ENCODE data around the gene COL1A1.

COL1A1 gene

DNA sequence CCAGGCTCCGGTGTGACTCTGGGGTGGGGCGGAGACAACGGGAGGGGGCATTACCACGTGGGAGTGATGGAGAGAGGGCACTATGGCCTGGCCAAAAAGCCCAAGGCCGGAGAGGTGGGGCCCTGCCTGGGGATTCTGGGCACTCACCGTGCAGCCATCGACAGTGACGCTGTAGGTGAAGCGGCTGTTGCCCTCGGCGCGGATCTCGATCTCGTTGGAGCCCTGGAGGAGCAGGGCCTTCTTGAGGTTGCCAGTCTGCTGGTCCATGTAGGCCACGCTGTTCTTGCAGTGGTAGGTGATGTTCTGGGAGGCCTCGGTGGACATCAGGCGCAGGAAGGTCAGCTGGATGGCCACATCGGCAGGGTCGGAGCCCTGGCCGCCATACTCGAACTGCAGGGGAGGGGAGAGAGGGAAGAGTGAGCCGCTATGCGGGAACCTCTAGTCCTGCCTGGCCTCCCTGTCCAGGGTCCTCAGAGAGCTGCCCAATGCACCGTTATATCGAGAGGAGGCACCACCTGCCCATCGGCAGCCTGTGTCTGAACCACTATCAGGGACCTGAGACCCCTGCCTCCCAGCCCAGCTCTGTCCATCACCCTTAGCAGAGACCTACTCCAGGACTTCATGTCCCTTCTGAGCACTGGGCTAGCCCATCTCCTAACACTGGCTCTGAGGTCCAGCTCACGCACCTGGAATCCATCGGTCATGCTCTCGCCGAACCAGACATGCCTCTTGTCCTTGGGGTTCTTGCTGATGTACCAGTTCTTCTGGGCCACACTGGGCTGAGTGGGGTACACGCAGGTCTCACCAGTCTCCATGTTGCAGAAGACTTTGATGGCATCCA is 15.6 kb downstream of the COL1A1 start:
- DNase-seq: no peak

DNA sequence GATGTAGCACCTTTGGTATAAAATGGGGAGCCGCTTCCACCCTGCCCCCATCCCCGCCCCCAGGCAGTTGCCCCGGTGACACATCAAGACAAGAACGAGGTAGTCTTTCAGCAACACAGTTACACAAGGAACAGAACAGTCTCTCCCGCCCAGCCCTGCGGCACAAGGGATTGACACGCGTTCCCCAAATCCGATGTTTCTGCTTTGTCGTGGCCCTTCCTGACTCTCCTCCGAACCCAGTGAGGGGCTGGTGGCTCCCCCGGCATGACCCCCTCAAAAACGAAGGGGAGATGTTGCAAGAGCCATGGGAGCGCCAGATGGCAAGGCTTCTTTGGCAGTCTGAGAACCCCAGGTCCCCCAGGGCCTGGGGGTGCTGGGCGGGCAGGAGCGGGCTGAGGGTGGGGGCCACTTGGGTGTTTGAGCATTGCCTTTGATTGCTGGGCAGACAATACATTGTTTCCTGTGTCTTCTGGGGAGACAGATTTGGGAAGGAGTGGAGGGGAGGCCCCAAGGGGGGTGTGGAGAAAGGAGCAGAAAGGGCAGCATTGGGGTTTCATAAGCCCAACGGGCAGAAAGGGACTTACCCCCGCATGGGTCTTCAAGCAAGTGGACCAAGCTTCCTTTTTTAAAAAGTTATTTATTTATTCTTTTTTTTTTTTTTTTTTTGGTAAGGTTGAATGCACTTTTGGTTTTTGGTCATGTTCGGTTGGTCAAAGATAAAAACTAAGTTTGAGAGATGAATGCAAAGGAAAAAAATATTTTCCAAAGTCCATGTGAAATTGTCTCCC is 16.6 kb downstream of the COL1A1 start:
- no peak for DNase-seq

DNA sequence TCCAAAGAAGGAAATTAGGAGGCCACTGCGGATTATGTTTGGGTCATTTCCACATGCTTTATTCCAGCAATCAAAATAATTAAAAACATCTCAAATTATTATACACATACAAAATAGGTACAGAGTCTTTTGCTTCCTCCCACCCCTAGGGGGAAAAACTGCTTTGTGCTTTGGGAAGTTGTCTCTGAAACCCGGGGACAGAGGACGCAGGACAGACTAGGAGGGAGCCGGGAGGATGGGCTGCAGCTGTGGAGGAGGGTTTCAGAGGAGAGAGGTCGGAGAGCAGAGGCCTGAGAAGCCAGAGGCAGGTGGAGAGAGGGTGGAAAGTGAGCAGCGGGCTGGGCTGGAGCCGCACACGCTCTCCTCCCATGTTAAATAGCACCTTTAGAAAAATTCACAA is 17.4 kb downstream of the COL1A1 start:
- DNase-seq: no peak

DNA sequence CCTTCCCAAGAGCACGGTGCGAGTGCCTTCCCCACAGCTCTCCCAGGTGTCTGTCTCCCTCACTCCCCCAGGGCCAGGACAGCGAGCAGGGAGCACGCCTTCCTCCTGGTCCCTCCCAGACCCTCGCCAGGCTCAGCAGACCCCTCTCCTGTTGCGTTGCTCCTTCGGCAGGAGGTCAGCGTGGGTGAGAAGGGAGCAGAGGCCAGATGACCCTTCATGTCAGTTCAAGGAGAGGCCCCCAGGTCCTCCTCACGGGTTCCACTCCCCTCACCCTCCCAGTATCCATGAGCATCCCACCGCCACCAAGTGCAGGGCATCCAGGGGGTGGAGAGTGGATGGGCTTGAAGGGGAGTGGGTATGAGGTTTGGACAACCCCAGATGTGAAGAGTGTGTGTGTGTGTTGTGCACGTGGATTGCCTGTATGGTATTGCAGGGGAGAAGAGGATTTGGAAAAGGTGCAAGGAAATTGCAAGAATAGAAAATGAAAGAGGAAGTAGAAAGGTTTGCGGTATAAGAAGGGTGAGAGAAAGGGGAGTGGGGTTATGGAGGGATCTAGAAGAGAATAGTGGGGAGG is 17.9 kb downstream of the COL1A1 start:
- DNase-seq: no peak

DNA sequence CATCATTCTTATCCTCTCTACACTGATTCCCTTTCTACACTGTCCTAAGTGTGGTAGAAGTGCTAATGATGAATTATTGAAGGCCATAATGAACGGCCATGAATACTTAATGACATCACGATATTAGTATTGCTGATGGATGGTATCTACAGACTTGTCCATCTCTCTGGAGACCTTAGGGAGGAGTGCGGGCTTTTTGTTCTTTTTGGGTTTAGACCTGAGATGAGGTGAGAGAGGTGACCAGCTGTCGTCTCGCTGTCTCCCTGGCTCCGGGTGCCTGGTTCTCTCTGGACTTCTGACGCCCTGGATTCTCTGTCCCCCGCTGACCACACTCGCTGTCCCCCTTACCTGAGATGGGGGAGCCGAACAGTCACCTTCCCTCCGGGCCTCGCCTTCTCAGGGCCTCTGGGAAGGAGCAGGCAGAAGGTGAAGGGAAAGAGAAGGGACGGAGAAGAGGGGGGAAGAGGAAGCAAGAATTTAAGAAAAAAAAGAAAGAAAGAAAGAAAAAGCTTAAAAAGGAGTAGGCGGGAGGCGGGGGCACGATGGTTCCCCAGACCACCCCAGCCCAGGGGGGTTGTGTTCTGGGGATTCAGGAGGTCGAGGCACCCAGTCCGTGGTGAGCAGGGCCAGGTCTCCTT is 18.5 kb downstream of the COL1A1 start:
- no peak for DNase-seq

DNA sequence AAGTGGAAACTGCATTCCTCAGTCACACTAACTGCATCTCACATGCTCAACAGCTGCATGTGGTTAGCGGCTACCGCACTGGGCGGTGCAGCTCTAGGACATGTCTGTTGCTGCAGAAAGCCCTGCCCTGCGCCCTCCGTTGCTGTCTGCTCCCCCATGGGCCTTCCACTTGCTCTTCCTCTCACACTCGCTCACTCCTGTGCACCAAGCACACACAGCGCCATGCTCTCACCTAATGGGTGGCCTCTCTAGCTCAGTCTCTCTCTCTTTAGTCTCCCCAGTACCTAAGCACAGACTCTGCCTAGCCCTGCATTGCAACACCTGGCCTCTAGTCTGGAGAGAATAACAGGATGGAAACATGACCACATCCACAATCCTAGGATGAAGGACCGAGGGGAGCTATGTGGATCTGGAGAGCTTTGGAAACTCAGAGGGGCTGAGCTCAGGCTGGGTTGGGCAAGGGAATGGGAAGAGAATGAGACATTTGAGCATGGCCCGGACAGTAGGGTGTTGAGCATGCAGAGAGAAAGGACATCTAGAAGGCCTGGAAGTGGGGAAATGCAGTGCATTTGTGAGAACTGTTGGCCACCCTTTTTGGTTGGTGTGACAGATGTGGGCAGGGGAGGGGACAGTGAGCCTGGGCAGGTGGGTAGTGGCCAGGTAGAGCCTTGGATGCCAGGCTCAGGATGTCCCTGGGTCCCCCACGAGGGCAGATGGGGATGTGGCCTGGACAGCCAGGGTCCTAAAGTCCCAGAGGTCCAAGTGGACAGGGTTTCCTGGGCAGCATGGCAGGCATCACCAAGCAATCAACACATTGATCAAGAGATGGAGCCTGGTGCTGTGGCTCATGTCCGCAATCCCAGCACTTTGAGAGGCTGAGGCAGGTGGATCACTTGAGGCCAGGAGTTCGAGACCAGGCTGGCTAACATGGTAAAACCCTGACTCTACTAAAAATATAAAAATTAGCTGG is 19.6 kb downstream of the COL1A1 start:
- DNase-seq: no peak

DNA sequence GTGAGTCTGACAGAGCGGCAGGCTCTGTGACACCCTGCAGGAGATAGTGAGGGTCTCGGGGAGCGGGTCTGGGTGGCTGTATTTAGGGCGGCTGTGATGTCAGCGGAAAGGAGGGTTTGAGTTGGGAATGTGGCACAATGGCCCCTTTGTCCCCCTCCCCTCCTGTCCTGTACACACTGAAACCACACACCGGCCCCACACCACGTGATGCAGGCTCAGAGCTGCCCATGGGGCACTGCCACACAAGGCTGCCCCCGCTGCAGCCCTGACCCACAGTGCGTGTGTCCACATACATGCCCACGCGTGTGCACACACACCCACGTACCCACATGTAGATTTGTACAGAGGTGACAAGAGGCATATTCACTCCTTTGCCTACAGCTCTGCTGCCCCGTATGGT is 20.3 kb downstream of the COL1A1 start:
- DNase-seq: no peak

DNA sequence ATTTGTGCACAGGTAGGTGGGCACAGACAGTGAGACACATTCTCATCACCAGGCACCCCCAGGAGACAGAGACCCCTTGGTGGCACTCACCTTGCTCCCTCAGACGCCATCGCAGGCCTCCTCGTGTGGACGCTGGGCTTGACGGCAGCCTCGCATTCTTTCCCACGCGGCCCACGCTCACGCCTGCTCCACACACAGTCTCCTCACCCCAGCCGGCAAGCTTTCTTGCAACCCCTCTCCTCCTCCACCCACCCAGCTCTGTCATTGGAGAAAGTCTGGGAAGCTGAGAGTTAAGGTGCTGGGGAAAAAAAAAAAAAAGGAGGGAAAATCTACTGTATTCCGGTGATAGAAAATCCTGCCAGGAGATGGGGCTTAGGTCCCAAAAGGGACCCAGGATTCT is 20.8 kb downstream of the COL1A1 start:
- DNase-seq: no peak

DNA sequence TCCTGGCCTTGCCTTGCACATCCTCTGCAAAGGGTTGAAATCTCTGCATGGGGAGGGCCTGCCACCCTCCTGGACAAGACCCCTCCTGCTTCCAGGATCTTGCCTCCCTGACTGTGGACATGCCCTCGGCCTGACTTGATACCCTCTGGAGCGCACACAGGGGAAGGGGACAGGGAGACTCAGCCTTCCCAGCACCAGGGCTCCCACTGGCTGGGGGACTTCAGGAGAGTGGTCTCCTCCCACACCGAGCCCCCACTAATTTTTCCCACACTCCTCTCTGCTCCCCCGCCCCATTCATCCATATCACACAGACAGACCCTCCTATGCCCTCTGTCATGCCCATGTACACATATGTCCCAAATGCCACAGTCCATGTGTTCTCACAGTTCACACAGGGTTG is 21.3 kb downstream of the COL1A1 start:
- no peak for DNase-seq

DNA sequence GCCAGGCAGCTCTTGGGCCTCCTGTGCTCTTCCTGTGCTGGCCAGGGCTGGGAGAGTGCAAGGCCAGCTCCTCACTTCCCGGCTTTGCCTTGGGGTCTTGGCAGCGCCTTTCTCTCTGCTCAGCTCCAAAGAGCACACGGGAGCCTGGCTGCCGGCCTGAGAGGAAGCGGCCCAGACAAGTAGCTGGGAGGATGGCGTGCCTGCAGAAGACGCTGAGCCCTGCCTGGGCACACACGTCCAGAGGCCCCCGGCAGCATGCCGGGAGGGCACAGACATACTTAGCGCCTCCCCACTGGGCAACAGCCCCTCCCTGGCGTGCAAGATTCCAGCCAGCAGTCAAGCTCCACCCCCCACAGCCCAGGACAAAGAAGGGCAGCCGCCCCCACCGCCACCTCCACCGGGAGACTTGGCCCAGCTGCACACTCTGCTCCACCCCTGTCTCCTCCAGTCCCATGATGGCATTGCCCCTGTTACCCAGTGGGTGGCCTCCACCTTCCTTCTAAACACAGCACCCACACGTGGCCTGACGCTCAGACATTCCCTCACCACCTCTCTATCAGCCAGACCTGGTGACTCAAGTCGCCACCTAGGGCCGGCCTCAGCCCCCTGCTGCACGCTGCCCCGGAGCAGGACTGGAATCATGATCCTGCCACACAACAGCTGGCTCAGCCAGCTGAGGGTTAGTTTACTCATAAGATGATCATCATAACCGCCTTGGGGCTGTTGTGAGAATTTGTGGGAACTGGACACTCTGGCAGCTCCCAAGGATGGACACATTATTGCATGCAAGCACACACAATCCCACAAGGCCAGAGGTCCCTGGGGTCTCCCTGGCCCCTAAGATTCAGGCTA is 23.2 kb downstream of the COL1A1 start:
- DNase-seq: peak; percentile 67

DNA sequence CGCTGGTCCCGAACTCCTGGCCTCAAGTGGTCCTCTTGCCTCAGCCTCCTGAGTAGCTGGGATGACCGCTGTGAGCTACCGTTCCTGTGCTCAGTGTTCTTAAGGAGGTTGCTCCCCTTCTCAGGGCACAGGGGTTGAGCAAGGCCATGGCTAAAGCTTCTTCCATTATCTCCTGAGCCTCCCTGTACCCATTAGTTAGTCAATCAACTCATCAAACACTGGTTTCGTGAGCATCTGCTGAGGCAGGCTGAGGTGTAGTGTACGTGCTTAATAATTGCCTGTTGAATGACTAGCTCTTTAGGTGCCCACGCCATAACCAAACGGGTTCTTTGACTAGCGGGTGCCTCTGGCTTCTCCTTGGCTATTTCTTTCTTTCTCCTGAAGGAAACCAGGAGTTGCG is 24.0 kb downstream of the COL1A1 start:
- no peak for DNase-seq

DNA sequence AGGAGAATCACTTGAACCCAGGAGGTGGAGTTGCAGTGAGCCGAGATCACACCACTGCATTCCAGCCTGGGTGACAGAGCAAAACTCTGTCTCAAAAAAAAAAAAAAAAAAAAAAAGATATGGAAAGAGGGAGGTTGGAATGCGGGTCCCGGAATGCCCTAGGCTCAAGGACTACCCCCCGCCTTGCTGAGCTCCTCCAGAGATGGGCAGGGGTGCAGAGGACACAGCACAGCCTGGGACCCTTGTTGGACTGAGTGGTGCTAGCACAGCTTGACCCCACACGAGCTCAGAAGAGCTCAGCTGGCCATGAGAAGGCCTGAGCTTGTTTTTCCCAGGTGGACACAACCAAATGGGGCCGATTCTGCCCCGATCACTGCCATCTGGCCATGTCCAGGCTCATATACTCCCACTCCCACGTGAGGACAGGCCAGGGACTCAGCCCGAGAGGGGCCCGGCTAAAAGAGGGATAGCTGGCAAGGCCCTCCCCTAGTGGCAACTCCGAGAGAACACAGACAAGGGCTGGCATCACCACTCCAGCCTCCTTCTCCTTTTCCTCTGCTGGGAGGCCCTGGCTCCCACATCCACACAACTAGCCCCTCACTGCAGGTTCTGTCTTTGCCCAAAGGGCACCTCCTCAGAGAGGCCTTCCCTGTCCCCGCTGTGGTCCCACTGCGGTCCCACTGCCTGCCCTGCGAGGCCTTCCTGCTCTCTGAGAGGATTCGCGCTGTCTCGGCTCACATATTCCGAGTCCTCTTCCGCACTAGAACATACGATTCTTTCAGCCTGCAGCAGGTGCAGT is 24.7 kb downstream of the COL1A1 start:
- DNase-seq: no peak

DNA sequence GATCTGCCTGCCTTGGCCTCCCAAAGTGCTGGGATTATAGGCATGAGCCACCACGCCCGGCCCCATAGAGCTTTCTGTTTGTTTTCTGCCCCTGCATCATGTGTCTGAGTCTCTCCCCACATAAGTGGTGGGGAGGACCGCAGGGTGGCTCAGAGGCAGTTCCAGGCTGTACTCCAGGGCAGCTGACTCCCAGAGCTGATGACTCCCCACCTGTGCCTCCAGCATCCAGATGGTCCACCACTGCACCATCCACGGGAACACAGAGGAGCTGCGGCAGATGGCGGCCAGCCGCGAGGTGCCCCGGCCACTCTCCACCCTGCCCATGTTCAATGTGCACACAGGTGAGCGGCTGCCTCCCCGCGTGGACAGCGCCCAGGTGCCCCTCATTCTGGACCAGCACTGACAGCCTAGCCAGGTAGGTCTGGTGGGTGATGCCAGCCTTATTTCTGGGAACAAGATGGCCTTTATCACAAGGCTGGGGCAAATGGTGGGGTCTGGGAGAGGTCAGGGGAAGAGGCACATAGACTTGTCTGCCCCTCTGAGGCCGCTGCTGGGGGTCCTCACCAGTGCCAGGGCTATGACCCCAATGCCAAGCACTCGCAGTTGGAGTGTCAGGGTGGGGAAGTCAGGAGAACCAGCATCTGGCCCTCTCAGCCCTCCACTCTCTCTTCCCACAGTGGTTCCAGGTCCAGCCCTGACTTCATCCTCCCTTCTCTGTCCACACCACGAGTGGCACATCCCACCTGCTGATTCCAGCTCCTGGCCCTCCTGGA is 26.2 kb downstream of the COL1A1 start:
- DNase-seq: no peak

DNA sequence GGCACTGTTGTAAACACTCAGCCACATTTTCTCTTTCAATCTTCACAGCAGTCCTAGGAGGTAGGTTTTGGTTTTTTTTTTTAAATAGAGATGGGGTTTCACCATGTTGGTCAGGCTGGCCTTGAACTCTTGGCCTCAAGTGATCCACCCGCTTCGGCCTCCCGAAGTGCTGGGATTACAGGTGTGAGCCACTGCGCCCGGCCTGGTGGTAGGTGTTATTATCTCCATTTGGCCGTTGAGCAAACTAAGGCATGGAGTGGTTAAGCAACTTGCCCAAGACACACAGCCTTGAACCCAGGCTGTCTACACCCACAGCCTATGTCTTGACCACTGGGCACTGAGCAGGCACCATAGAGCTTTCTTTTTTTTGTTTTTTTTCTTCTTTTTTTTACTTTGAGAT is 27.0 kb downstream of the COL1A1 start:
- no peak for DNase-seq

DNA sequence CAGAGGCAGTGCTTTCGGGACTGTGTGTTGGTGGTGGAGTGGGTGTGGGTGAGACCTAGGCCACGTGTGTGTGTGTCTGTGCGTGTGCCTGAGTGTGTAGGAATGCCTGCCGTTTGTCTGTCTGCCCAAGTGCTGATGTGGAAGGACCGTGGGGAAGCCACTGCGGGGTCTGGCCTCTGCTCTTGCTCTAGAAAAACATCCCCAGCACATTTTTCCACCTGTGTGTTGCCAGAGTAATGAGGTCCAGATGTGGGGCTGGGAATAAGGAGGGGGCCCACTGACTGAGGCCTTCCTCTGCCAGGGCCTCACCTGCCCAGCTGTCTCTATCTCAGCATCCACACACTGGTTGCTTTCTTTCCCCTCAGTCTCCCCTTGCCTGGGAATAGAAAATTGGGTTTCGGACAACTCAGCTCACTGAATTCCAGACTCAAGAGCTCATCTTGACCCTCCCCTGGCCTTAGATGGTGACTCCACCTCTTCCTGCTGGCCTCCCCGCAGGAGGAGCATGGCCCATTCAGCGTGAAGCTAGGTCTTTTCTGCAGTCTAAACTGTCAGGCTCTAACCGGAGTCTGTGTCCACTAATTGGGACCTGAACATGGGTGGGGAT is 28.0 kb downstream of the COL1A1 start:
- no peak for DNase-seq

DNA sequence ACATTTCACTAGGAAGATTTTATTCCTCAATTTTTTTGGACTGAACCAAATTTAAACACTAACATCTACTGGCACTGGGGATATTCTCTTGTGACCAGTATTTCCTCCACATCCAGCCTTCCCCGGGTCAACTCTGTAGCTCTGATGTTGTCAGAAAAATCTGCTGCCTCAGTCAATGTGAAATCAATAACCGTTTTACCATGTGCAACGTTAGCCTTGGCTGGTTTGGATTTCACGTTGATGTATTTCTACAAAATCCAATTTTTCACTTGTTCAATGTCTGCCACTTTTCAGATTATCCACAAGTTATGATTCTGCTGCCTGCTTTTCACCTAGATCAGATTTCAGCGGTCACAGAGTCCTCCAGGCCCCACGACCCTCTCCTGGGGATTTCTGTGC is 28.5 kb downstream of the COL1A1 start:
- DNase-seq: no peak

DNA sequence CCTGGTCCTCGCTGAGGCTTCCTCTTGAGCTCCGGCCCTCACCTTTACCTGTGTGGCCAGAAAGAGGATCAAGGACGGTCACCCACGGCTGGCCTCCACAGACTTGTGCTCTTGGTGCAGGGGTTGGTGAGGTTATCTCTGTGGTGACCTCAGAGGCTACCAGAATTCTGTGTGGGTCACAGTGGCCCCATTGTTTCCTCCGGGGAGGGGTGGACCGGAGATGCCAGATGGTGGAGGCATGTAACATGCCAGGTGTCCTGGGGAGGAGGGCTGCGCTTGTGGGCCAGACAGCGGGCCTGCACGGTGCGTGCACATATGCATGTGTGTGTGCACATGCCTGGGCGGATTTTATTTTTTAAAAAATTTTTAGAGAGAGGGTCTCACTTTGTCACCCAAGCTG is 29.3 kb downstream of the COL1A1 start:
- DNase-seq: no peak

DNA sequence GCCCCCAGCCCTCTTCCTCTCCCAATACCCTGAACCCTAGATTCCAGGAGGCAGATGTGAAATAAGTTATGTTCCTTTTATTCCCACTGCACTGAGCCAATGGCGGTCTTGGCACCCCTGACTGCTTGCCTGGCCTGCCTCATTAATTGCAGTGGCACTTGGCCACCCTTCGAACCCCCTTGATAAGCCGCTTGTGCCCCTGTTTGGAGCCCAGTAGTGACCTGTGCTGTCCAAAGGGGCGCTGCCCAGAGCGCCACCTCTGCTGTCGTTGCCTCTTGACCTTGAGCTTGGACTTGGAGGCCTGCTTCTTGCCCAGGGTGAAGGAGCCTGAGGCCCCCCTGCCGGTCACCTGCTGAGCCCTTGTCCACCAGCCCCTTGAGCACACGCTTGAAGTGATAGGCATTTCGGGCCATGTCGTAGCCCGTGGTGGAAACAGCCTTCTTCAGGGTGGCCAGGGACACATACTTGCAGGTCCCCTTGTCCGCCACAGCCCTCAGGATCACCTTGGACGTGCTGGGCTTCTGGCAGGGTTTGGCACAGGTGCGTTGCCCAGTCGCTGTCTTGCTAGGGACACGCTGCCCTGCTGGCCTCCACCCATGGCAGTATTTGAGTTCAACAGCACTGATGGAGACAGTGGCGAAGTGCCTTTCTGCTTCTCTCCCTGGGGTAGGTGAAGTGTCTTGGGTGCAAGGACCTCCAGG is 29.9 kb downstream of the COL1A1 start:
- DNase-seq: no peak

Measured in CD4-positive, alpha-beta T cell treated with Interleukin-17A for 4 hours (primary cell).